Left renal cortex interstitium (tissue), 4 donors: ENCODE results near the gene ALK. TPM values are rescaled to one million over a fixed set of nuclear protein-coding genes. Genes with fewer than 3 reads are reported as not detected.
"Not testable (repeated sequence)": the region's sequence is repeated elsewhere in the genome, so short reads cannot be mapped to it uniquely, and the experiment has no call there.

Experiments used
- DNase-seq, 4 donors: peaks; one replicate each; pipeline ENCODE4 v3.0.0-alpha.2; 2013; ENCODE audit warnings: low read depth in 4 of 4, low spot score in 2 of 4, missing footprints in 1 of 4
- polyA plus RNA-seq, 4 donors: library from polyadenylated mRNA; unstranded; fragments of 120-200 nt; gene quantifications; one replicate each; pipeline ENCODE4 v1.2.1, GENCODE V29; 2013; ENCODE audit not compliant: insufficient read length in 4 of 4

Gene ALK
- polyA plus RNA-seq, 4 donors, result 0.24 to 0.68 (median 0.31) TPM

GRCh38 chr2:29245035-29245741, 676.2 kb downstream of the ALK start:
- DNase-seq, result not testable (repeated sequence)

GRCh38 chr2:29242621-29243375, 678.6 kb downstream of the ALK start:
- DNase-seq, result no peak

GRCh38 chr2:29241955-29242565, 679.3 kb downstream of the ALK start:
- DNase-seq, result no peak

- DNase-seq, result no peak
These were observed 680.0 kb downstream of the ALK start for GRCh38 chr2:29241341-29241740.

GRCh38 chr2:29240601-29241000, 680.8 kb downstream of the ALK start:
- DNase-seq, result no peak

GRCh38 chr2:29239209-29239960, 682.0 kb downstream of the ALK start:
- no peak for DNase-seq

- DNase-seq, result no peak
These were observed 682.9 kb downstream of the ALK start for GRCh38 chr2:29238497-29238896.

- no peak for DNase-seq
These were observed 685.3 kb downstream of the ALK start for GRCh38 chr2:29236074-29236473.

GRCh38 chr2:29235411-29235810, 686.0 kb downstream of the ALK start:
- no peak for DNase-seq

- DNase-seq, result peak in 1 of 4 donors; percentile 15
These were observed 688.0 kb downstream of the ALK start for GRCh38 chr2:29233428-29233827.

- no peak for DNase-seq
These were observed 689.3 kb downstream of the ALK start for GRCh38 chr2:29232041-29232440.

- no peak for DNase-seq
These were observed 691.7 kb downstream of the ALK start for GRCh38 chr2:29229640-29230039.

- no peak for DNase-seq
These were observed 692.4 kb downstream of the ALK start for GRCh38 chr2:29228947-29229346.

- DNase-seq, result no peak
These were observed 693.3 kb downstream of the ALK start for GRCh38 chr2:29227935-29228675.

- no peak for DNase-seq
These were observed 694.6 kb downstream of the ALK start for GRCh38 chr2:29226808-29227207.

GRCh38 chr2:29226375-29226774, 695.0 kb downstream of the ALK start:
- no peak for DNase-seq

- DNase-seq, result no peak
These were observed 695.6 kb downstream of the ALK start for GRCh38 chr2:29225814-29226213.

GRCh38 chr2:29224693-29225551, 696.5 kb downstream of the ALK start:
- no peak for DNase-seq
